OCI-LY7 (cell line): Measurements from ENCODE around the gene ADGRD1.

Experiments
- CTCF ChIP-seq: fragments of 200-600 bp; sonication (generic); conservative IDR thresholded peaks from 2 replicates; pipeline ENCODE4 v1.5.1; 2014; ENCODE audit warnings: mild to moderate bottlenecking, antibody characterized with exemption, low read length, moderate library complexity, mixed read lengths
- EZH2phosphoT487 ChIP-seq: fragments of 200-600 bp; sonication (generic); IDR thresholded peaks from 2 replicates; pipeline ENCODE4 v1.6.1; 2018; ENCODE audit warnings: low read depth, borderline replicate concordance, mild to moderate bottlenecking, mixed run types, antibody characterized with exemption, low read length, moderate library complexity, mixed read lengths

GRCh38 chr12:130975116-130975515 lies 21.4 kb downstream of the ADGRD1 start:
- TF ChIP-seq CTCF (no peak), EZH2phosphoT487 (no peak)
